HS-27A (cell line): ENCODE data around the gene C6orf120.

ENCODE experiments used
- DNase-seq: peaks from one replicate; pipeline ENCODE4 v3.0.0-alpha.2; 2012; ENCODE audit warnings: low read depth, missing footprints

The C6orf120 gene

GRCh38 chr6:169725125-169726048 lies 23.5 kb downstream of the C6orf120 start:
- no peak for DNase-seq

GRCh38 chr6:169726049-169726400 lies 24.1 kb downstream of the C6orf120 start:
- no peak for DNase-seq

GRCh38 chr6:169726963-169727362 lies 25.0 kb downstream of the C6orf120 start:
- DNase-seq: no peak

GRCh38 chr6:169729961-169730360 lies 28.0 kb downstream of the C6orf120 start:
- no peak for DNase-seq

- no peak for DNase-seq
Measured at GRCh38 chr6:169738204-169738975, 36.5 kb downstream of the C6orf120 start.

- DNase-seq: no peak
Measured at GRCh38 chr6:169738976-169739529, 37.1 kb downstream of the C6orf120 start.

GRCh38 chr6:169741344-169741743 lies 39.4 kb downstream of the C6orf120 start:
- no peak for DNase-seq

- no peak for DNase-seq
Measured at GRCh38 chr6:169745405-169745804, 43.5 kb downstream of the C6orf120 start.

GRCh38 chr6:169746556-169746955 lies 44.6 kb downstream of the C6orf120 start:
- DNase-seq: no peak

- DNase-seq: peak; percentile 90
Measured at GRCh38 chr6:169751242-169752073, 49.5 kb downstream of the C6orf120 start, which contains the start of the genes DYNLT2 and ERMARD. Gene DYNLT2 (minus strand): TSS chr6:169751572. CDS start chr6:169751458, 114 bp downstream. Gene ERMARD (plus strand): TSS chr6:169751622. CDS start chr6:169751658, 36 bp downstream.

GRCh38 chr6:169752074-169752623 lies 50.2 kb downstream of the C6orf120 start:
- DNase-seq: peak; percentile 8
